ENCODE measurements around the gene NPTX1.

NPTX1 gene

GRCh38 chr17:80430446-80431245 is 45.8 kb downstream of the NPTX1 start:
- TF ChIP-seq FOXP2 (optimal IDR thresholded peaks at IDR 0.05; ENCODE audit: borderline replicate concordance, extremely low read depth, extremely low read length, insufficient read depth) (no peak), REST (IDR thresholded peaks at IDR 0.05; ENCODE audit: insufficient read depth in 1 of 2, low read depth in 2 of 2, low read length in 2 of 2) (no peak)

- TF ChIP-seq POLR2AphosphoS5 (IDR thresholded peaks at IDR 0.05; ENCODE audit: low read depth, low read length) (no peak), SIN3A (IDR thresholded peaks at IDR 0.05; ENCODE audit: borderline replicate concordance, insufficient read depth, low read length) (no peak), REST (IDR thresholded peaks at IDR 0.05; ENCODE audit: insufficient read depth in 1 of 2, low read depth in 2 of 2, low read length in 2 of 2) (no peak), FOXP2 (optimal IDR thresholded peaks at IDR 0.05; ENCODE audit: borderline replicate concordance, extremely low read depth, extremely low read length, insufficient read depth) (no peak), TAF1 (IDR thresholded peaks at IDR 0.05; ENCODE audit: borderline replicate concordance, insufficient read depth, low read length) (no peak)
These were observed 46.8 kb downstream of the NPTX1 start for GRCh38 chr17:80429356-80430275.

GRCh38 chr17:80428796-80429195 is 47.6 kb downstream of the NPTX1 start:
- TF ChIP-seq REST (IDR thresholded peaks at IDR 0.05; ENCODE audit: insufficient read depth in 1 of 2, low read depth in 2 of 2, low read length in 2 of 2) (no peak), POLR2AphosphoS5 (IDR thresholded peaks at IDR 0.05; ENCODE audit: low read depth, low read length) (no peak), FOXP2 (optimal IDR thresholded peaks at IDR 0.05; ENCODE audit: borderline replicate concordance, extremely low read depth, extremely low read length, insufficient read depth) (no peak), SIN3A (IDR thresholded peaks at IDR 0.05; ENCODE audit: borderline replicate concordance, insufficient read depth, low read length) (no peak), TAF1 (IDR thresholded peaks at IDR 0.05; ENCODE audit: borderline replicate concordance, insufficient read depth, low read length) (no peak)

GRCh38 chr17:80428363-80428762 is 48.0 kb downstream of the NPTX1 start:
- no peak for TF ChIP-seq REST (IDR thresholded peaks at IDR 0.05; ENCODE audit: insufficient read depth in 1 of 2, low read depth in 2 of 2, low read length in 2 of 2)
- TF ChIP-seq FOXP2 (optimal IDR thresholded peaks at IDR 0.05; ENCODE audit: borderline replicate concordance, extremely low read depth, extremely low read length, insufficient read depth) = no peak
- TF ChIP-seq TAF1 (IDR thresholded peaks at IDR 0.05; ENCODE audit: borderline replicate concordance, insufficient read depth, low read length) = no peak
- TF ChIP-seq SIN3A (IDR thresholded peaks at IDR 0.05; ENCODE audit: borderline replicate concordance, insufficient read depth, low read length) = no peak
- no peak for TF ChIP-seq POLR2AphosphoS5 (IDR thresholded peaks at IDR 0.05; ENCODE audit: low read depth, low read length)
